ENCODE measurements around the gene CENPV. TPM values are rescaled to one million over a fixed set of nuclear protein-coding genes. Genes with fewer than 3 reads are reported as not detected.

The CENPV gene
- total and polyA plus RNA-seq, 2 of the 13 experiments (the other 11 are each of a cell fraction or from before 2014, with no cell fraction given): 193 to 292 TPM

DNA sequence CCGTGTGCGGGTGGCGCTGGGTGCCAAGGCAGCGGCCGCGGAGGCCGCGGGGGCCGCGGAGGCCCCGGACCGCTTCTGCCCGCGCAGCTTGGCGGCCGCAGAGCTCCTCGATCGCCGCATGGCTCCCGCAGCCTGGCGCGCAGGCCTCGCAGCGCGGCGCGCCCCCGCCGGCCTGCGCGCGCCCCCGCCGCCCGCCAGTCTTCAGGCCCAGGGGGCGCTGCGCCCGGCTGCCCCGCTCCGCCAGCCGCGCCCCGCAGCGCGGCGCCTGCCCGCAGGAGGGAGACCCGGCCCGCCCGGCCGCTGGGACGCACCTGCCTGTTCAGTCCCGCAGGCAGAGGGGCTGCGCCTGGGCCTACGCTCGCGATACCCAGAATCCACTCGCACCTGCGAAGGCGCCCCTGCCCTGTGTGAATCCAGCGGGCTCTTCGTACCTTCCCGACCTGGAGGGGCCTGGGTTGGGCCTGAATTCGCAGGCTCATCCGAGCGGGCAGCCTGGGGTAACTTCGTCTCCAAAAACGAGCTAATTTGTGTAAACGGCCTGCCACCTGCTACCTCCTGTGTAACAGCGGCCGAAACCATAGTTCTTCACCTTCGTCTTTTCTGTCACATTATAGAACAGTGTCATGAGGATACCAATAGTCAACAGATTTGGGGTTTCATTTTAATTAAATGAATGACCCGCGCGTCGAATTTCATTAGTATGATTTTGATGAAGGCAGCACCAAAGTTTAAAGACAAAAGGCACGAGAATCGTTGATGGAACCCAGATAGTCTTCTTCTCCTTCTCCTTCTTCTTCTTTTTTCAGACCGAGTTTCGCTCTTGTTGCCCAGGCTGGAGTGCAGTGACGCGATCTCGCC lies at the start of gene CENPV (continued):
- TF ChIP-seq, protein P1, sequence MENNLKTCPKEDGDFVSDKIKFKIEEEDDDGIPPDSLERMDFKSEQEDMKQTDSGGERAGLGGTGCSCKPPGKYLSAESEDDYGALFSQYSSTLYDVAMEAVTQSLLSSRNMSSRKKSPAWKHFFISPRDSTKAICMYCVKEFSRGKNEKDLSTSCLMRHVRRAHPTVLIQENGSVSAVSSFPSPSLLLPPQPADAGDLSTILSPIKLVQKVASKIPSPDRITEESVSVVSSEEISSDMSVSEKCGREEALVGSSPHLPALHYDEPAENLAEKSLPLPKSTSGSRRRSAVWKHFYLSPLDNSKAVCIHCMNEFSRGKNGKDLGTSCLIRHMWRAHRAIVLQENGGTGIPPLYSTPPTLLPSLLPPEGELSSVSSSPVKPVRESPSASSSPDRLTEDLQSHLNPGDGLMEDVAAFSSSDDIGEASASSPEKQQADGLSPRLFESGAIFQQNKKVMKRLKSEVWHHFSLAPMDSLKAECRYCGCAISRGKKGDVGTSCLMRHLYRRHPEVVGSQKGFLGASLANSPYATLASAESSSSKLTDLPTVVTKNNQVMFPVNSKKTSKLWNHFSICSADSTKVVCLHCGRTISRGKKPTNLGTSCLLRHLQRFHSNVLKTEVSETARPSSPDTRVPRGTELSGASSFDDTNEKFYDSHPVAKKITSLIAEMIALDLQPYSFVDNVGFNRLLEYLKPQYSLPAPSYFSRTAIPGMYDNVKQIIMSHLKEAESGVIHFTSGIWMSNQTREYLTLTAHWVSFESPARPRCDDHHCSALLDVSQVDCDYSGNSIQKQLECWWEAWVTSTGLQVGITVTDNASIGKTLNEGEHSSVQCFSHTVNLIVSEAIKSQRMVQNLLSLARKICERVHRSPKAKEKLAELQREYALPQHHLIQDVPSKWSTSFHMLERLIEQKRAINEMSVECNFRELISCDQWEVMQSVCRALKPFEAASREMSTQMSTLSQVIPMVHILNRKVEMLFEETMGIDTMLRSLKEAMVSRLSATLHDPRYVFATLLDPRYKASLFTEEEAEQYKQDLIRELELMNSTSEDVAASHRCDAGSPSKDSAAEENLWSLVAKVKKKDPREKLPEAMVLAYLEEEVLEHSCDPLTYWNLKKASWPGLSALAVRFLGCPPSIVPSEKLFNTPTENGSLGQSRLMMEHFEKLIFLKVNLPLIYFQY (CRISPR knock-in tag; IDR thresholded peaks at IDR 0.05; ENCODE audit: borderline replicate concordance): peak; percentile 61; the same call in 1 of the 2 replicates
- peak; percentile 62; the same call in 1 of the 2 replicates for TF ChIP-seq NFKB2 (CRISPR knock-in tag; IDR thresholded peaks at IDR 0.05; ENCODE audit: borderline replicate concordance)
- TF ChIP-seq ZNF333 (CRISPR knock-in tag; IDR thresholded peaks at IDR 0.05; ENCODE audit: borderline replicate concordance): 0 out of 2 replicates have a peak, but pooled peaks have one; percentile 34
- TF ChIP-seq ZNF546 (CRISPR knock-in tag; conservative IDR thresholded peaks at IDR 0.05): no peak
- TF ChIP-seq ZNF629 (CRISPR knock-in tag; conservative IDR thresholded peaks at IDR 0.05): 0 out of 2 replicates have a peak, but pooled peaks have one; percentile 10
- TF ChIP-seq ZNF772 (CRISPR knock-in tag; IDR thresholded peaks at IDR 0.05): no peak
- 0 out of 2 replicates have a peak, but pooled peaks have one; percentile 17 for TF ChIP-seq ZNF572 (CRISPR knock-in tag; IDR thresholded peaks at IDR 0.05)
- TF ChIP-seq ZNF12 (CRISPR knock-in tag; IDR thresholded peaks at IDR 0.05): no peak
- peak; percentile 72 for TF ChIP-seq RAD21 (CRISPR knock-in tag; IDR thresholded peaks at IDR 0.05)
- no peak for TF ChIP-seq SP140L (CRISPR knock-in tag; IDR thresholded peaks at IDR 0.05; ENCODE audit: borderline replicate concordance)
- no peak for TF ChIP-seq ZNF296 (CRISPR knock-in tag; conservative IDR thresholded peaks at IDR 0.05)
- TF ChIP-seq CCDC6 (CRISPR knock-in tag; IDR thresholded peaks at IDR 0.05): 0 out of 2 replicates have a peak, but pooled peaks have one; percentile 33
- TF ChIP-seq, protein P2, sequence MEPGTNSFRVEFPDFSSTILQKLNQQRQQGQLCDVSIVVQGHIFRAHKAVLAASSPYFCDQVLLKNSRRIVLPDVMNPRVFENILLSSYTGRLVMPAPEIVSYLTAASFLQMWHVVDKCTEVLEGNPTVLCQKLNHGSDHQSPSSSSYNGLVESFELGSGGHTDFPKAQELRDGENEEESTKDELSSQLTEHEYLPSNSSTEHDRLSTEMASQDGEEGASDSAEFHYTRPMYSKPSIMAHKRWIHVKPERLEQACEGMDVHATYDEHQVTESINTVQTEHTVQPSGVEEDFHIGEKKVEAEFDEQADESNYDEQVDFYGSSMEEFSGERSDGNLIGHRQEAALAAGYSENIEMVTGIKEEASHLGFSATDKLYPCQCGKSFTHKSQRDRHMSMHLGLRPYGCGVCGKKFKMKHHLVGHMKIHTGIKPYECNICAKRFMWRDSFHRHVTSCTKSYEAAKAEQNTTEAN (CRISPR knock-in tag; conservative IDR thresholded peaks at IDR 0.05): peak; percentile 56; the same call in 1 of the 2 replicates
- TF ChIP-seq PAX8 (CRISPR knock-in tag; IDR thresholded peaks at IDR 0.05; ENCODE audit: borderline replicate concordance): 0 out of 2 replicates have a peak, but pooled peaks have one; percentile 29
- TF ChIP-seq ZNF335 (CRISPR knock-in tag; IDR thresholded peaks at IDR 0.05): no peak
- TF ChIP-seq ZBTB7B (CRISPR knock-in tag; IDR thresholded peaks at IDR 0.05): peak; percentile 60; the same call in 1 of the 2 replicates
- 0 out of 2 replicates have a peak, but pooled peaks have one; percentile 38 for TF ChIP-seq ZIK1 (CRISPR knock-in tag; IDR thresholded peaks at IDR 0.05; ENCODE audit: borderline replicate concordance, low read depth)
- TF ChIP-seq ZNF773 (CRISPR knock-in tag; IDR thresholded peaks at IDR 0.05; ENCODE audit: borderline replicate concordance): 0 out of 2 replicates have a peak, but pooled peaks have one; percentile 29
- TF ChIP-seq, protein P3, sequence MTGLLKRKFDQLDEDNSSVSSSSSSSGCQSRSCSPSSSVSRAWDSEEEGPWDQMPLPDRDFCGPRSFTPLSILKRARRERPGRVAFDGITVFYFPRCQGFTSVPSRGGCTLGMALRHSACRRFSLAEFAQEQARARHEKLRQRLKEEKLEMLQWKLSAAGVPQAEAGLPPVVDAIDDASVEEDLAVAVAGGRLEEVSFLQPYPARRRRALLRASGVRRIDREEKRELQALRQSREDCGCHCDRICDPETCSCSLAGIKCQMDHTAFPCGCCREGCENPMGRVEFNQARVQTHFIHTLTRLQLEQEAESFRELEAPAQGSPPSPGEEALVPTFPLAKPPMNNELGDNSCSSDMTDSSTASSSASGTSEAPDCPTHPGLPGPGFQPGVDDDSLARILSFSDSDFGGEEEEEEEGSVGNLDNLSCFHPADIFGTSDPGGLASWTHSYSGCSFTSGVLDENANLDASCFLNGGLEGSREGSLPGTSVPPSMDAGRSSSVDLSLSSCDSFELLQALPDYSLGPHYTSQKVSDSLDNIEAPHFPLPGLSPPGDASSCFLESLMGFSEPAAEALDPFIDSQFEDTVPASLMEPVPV (CRISPR knock-in tag; IDR thresholded peaks at IDR 0.05): no peak; the same call in 1 of the 2 replicates
- peak; percentile 42; the same call in 1 of the 2 replicates for TF ChIP-seq POLR2AphosphoS5 (IDR thresholded peaks at IDR 0.05; ENCODE audit: low read depth, low read length)
- TF ChIP-seq AGO1 (IDR thresholded peaks at IDR 0.05; ENCODE audit: low read depth, low read length, poor library complexity, severe bottlenecking): no peak
- TF ChIP-seq KMT2A (CRISPR knock-in tag; IDR thresholded peaks at IDR 0.05): peak; percentile 25; the same call in 1 of the 2 replicates
- 0 out of 2 replicates have a peak, but pooled peaks have one; percentile 27 for TF ChIP-seq RNF2 (conservative IDR thresholded peaks at IDR 0.05; ENCODE audit: low read depth)

Measured in HepG2 (cell line).